GM21528 (cell line): Measurements from ENCODE around the gene GSTA2.
"Not testable (repeated sequence)": the region's sequence is repeated elsewhere in the genome, so short reads cannot be mapped to it uniquely, and the experiment has no call there.

Experiments used
- ATAC-seq: cut with Tn5 transposase; IDR thresholded peaks from one replicate; pipeline ENCODE4 v1.9.1; 2021; ENCODE audit warnings: mild to moderate bottlenecking, moderate library complexity; ENCODE audit not compliant: unreplicated experiment, low FRiP score

The GSTA2 gene

GRCh38 chr6:52727908-52728307 is 35.4 kb downstream of the GSTA2 start:
- no peak for ATAC-seq

DNA sequence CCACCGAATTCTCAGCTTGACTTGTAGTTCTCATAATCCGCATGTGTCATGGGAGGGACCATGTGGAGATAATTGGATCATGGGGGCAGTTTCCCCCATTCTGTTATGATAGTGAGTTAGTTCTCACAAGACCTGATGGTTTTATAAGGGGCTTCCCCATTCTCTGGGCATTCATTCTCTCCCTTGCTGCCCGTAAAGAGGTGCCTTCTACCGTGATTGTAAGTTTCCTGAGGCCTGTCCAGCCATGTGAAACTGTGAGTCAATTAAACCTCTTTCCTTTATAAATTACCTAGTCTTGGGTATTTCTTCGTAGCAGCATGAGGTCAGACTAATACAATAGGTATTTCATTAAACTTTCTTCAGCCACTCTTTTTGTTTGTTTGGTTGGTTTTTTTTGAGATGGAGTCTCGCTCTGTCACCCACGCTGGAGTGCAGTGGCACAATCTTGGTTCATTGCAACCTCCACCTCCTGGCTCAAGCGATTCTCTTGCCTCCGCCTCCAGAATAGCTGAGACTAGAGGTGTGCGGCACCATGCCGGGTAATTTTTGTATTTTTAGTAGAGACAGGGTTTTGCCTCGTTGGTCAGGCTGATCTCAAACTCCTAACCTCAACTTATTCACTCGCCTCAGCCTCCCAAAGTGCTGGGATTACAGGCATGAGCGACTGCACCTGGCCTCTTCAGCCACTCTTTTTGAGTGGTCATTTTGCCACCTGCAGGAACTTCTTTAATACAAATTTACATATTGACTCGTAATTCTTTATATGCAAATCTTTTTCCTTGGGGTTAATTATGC is 36.3 kb downstream of the GSTA2 start:
- no peak for ATAC-seq

DNA sequence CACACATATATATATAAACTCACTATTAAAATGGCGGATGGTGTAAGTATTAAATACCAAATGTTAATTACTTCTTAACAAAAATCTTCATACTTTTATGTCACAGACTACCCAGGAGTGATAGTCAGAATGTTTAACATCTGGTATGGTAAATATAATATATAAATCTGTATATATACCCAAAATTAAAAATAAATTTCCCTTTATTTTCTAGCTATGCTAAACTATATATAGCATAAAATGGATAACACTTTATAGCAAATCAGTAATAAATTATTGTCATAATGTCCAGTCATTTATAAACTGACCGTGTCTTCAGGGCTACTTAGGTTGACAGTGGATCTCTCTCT is 37.1 kb downstream of the GSTA2 start:
- no peak for ATAC-seq

DNA sequence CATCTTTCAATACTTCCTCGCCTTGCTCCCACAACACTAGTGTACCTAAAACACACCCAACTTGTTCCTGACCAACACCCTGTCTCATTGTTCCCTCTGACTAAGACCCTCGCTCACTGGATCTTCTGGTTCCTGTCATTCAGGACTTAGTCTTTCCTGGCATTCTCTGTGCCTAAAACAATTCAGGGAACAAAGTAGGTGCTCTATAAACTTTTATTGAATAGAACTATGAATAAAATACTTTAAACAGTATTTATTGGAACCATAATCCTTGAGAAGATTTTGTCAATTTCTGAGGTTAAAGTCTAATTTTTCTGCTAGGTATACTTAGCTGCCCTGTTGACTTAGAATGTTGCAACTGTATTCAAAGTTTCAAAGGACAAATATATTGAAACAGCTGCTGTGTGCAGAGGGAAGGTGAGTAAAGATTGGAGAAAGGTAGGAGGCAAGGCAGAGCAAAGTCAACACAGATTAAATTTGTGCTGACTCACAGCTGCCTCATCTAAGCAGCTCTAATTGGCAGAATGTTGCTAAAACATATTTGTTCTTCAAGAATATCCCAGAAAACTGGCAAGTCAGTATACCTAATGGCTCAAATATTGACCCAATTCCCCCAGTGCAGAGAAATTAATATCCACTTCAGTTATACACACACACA is 37.6 kb downstream of the GSTA2 start:
- ATAC-seq: no peak

GRCh38 chr6:52725143-52725534 is 38.1 kb downstream of the GSTA2 start:
- ATAC-seq: no peak

GRCh38 chr6:52724406-52725121 is 38.7 kb downstream of the GSTA2 start:
- ATAC-seq: peak; percentile 98

DNA sequence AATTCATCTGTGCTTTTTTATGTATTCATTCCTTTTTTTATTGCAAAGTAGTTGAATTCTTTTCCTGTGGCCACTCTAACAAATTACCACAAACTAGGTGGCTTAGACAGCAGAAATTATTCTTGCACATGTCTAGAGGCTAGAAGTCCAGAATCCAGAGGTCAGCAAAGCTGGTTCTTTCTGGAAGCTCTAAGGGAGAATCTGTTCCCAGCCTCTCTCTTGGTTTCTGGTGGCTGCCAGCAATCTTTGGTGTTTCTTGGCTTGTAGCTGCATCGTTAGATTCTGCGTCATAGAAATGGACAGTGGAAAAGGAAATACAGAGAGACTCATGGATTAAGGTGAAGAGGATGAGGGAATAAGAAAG is 39.3 kb downstream of the GSTA2 start:
- no peak for ATAC-seq

GRCh38 chr6:52720321-52720720 is 43.0 kb downstream of the GSTA2 start:
- ATAC-seq: no peak

GRCh38 chr6:52718550-52718949 is 44.7 kb downstream of the GSTA2 start:
- ATAC-seq: no peak

GRCh38 chr6:52714761-52715160 is 48.5 kb downstream of the GSTA2 start:
- not testable (repeated sequence) for ATAC-seq

DNA sequence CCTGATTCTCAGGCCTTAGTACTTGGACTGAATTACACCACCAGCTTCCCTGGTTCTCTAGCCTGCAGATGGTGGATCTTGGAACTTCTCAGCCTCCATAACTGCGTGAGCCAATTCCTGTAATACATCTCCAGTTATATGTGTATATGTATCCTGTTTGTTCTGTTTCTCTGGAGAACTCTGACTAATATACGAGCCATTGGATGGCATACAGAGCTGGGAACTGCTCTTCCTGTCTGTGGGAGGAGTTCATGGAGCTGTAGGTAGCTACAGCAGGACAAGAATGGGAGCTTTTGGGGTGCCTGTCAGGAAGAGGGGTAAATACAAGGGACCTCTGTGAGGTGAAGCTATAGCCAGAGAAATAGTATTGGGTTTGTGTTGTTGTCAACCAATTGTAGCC is 51.1 kb downstream of the GSTA2 start:
- ATAC-seq: no peak

DNA sequence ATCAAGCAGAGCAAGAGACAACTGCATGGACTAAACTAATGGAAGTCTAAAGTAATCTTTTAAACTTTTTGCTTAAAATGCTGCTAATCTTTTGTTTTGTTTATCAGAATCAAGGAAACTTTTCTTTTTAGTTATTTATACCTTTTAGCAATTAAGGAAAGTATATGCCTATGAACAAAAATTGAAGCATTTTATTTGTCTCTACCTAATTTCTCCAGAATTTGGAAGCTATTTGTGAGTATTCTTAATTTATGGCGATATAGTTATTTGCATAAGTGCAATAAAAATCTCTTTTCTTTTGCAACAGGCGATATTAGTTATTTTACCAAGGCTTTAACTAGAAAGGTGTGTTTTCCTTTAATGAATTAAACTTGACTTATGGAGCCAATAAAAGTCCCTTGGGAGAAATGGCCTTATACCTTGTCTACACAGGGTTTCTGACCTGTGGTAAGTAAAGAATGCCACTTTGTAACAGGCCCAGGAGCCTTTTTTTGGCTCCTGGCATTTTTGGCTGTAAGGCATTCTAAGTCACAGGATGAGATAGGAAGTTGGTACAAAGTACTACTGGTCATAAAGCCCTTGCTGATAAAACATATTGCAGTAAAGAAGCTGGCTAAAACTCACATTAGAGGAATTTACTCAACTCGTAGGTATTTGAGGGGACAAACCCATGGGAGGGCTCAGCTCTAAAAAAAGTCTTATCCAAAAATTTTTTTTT is 55.2 kb downstream of the GSTA2 start:
- ATAC-seq: no peak

DNA sequence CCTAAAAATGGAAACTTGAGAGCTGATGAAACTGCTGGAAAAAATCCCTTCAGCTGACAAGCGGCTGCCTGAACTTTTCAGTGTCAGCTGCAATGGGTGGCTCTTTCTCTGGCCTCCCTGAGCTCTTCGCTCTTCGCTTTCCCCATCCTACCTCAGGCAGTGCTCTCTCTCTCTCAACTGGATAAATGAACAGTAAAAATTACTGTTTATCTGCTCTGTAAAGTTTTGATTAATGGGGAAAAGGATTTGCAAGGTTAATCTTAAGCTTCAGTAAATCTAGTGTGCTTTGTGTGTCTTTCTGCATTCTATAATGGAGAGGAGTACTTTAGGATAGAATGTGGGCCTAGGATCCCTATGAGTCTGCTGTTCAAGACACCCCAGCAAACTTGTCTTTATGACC is 57.3 kb downstream of the GSTA2 start:
- ATAC-seq: no peak

GRCh38 chr6:52704781-52705502 is 58.3 kb downstream of the GSTA2 start:
- ATAC-seq: not testable (repeated sequence)

GRCh38 chr6:52704060-52704459 is 59.2 kb downstream of the GSTA2 start:
- ATAC-seq: no peak
